Stimulated activated CD4-positive, alpha-beta T cell treated with anti-CD3 and anti-CD28 coated beads, Interleukin-1b, Interleukin-23, amount 100 ng/mL, for 24 hours (primary cell): ENCODE results near the gene RGS17.
"Not testable (repeated sequence)": the region's sequence is repeated elsewhere in the genome, so short reads cannot be mapped to it uniquely, and the experiment has no call there.

Experiments
- DNase-seq, 4 experiments: peaks; one replicate each; pipeline ENCODE4 v3.0.0-alpha.2; 2020; ENCODE audit warnings: low read depth in 4 of 4, low spot score in 1 of 4

RGS17 gene, protein sequence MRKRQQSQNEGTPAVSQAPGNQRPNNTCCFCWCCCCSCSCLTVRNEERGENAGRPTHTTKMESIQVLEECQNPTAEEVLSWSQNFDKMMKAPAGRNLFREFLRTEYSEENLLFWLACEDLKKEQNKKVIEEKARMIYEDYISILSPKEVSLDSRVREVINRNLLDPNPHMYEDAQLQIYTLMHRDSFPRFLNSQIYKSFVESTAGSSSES

GRCh38 chr6:153131037-153131981 lies at the start of gene RGS17:
TSS of gene RGS17 (minus strand) at chr6:153131282. CDS start at chr6:153044018, 87,264 bp downstream.
- no peak for DNase-seq

DNA sequence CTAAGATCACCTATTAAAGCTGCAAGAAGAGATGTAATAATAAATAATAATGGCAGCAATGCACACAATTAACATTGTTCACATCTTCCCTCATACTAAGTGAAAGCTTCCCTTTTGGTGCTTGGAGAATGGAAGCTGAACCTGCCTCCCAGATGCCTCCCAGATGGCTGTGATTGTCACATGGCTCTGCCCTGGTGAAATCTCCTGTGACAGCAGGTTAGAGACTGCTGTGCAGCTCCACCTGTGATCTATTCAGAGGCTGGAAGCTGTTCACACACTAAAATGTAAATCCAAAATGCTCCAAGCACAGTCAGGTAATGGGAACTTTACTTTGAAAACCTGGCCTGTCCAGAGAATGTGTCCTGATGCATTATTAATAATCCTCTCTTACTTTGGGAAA lies 41.7 kb upstream of the RGS17 start:
- DNase-seq: no peak

- DNase-seq: no peak
Measured at GRCh38 chr6:153170511-153170910, 39.4 kb upstream of the RGS17 start.

DNA sequence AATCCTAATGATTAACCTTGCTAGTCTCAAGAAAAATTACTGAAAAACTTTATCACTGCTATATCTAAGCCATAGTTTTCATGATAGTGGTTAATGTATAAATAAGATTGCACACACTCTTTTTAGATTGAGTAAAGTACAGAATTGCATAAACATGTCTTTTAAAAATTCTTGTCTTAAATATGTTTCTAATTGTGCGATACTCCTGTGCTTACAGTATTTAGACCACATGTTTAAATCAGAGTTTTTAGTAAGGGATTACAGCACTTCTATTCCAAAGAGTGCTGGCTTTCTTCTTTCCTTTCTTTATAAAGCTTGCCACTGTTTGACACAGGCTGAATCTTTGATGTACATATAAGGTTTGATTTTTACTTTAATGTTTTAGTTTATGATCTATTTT lies 36.8 kb upstream of the RGS17 start:
- DNase-seq: no peak

DNA sequence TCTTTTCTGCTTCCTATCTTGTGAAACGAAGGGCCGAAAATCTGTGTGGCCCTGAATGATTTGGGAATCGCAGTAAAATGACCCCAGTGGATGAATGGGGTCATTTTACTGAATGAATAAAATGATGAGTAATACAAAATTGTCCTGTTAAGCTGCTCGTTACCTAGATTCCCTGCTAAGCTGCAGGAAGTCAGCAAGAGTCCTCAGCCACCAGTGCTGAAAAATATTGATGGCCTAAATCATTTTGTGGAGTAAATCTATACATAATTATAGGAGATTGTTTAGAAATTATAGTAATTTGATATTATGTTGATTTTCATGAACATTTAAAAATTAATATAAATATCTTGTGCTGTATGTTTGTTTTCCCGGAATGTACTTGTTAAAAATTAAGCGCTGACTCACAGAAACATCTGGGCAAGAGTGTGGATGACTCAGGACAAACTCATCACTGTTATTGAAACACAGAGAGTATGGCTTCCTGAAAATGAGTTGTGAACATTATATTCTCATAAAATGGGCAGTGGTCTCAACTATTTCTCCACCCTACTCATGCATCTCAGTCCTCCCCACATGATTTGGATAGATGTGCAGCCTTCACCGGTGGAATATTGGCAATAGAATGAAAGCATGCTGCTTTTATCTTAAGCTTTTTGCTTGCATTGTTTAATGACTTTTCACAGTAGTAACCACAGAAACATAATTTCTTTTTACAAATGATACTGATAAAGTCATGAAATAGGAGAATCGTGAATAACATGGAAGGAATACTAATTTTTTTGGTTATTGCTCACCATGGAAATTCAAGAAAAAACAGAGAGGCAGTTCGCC lies 36.2 kb upstream of the RGS17 start:
- DNase-seq: no peak

DNA sequence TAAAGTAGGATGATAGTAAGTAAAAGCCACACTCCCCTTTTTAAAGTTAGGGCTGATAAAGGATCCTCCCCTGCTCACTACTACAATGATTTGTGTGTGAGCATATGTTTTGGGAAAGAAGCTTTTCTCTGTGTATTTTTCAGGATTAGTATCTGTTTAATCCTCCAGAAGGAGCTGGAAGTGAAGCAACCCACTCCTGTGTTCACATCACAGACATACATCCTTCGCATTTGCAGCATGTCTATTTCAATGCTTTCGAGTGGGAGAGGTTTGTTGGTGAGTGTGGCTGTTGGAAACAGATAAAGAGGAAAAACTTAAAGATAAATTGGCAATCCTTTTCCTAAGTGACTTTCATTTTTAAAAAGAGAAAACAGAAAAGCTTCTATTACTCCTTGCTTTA lies 31.6 kb upstream of the RGS17 start:
- DNase-seq: no peak

GRCh38 chr6:153162172-153162571 lies 31.1 kb upstream of the RGS17 start:
- no peak for DNase-seq

- DNase-seq: no peak
Measured at GRCh38 chr6:153160221-153160620, 29.1 kb upstream of the RGS17 start.

GRCh38 chr6:153150752-153151440 lies 19.8 kb upstream of the RGS17 start:
- no peak for DNase-seq

GRCh38 chr6:153150371-153150751 lies 19.3 kb upstream of the RGS17 start:
- DNase-seq: no peak

DNA sequence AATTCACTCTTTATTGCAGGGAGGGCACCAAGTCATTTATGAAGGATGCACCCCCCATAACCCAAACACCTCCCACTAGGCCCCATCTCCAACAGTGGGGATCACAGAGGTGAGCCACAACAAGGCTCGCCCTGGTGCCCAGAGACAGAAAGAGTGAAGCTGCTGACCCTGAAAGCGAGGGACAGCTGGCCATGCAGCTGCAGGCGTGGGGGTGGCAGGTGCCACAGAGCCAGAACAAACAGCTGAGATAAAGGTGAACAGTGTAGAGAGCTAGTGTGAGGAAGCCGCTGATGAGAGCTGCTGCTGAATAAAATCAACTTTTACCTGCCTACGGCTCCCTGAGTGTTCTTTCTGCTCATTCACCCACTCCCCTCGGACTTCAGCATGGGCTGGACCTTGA lies 18.8 kb upstream of the RGS17 start:
- no peak for DNase-seq

DNA sequence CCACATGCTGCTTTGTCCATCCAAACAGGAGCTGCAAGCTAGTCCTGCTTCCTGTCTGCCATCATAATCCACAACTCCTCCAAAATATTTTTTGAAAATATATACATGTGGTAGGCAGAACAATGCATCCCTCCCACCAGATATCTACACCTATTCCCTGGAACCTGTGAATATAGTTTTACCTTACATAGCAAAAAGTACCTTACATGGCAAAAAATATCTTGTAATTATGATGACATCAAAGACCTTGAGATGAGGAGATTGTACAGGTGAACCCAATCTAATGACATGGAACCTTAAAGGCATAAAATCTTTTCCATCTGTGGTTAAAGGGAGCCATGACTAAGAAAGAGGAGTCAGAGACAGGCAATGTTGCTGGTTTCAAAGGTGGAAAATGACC lies 15.3 kb upstream of the RGS17 start:
- no peak for DNase-seq

- DNase-seq: no peak
Measured at GRCh38 chr6:153145591-153145990, 14.5 kb upstream of the RGS17 start.

GRCh38 chr6:153143200-153143599 lies 12.1 kb upstream of the RGS17 start:
- no peak for DNase-seq

- DNase-seq: no peak
Measured at GRCh38 chr6:153140299-153140698, 9.2 kb upstream of the RGS17 start.

- no peak for DNase-seq
Measured at GRCh38 chr6:153138930-153139329, 7.8 kb upstream of the RGS17 start.

DNA sequence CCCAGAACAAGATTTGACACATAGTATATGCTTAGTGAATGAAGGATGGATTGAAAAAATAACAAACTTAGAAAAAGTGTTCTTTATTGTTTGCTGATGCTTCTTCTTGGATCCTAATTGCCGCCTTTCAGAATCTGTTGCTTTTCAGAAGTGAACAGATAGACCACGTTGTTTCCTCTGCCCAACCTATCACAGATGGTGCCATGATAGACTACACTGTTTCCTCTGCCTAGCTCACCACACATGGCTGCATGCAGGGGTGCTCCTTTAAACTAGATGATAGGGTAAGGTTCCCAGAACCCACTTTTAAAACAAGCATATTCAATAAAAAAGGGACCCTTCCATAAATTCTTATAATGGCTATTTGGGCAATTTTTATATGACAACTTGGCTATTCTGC lies 4.6 kb upstream of the RGS17 start:
- no peak for DNase-seq

GRCh38 chr6:153133667-153134066 lies 2.6 kb upstream of the RGS17 start:
- DNase-seq: not testable (repeated sequence)

DNA sequence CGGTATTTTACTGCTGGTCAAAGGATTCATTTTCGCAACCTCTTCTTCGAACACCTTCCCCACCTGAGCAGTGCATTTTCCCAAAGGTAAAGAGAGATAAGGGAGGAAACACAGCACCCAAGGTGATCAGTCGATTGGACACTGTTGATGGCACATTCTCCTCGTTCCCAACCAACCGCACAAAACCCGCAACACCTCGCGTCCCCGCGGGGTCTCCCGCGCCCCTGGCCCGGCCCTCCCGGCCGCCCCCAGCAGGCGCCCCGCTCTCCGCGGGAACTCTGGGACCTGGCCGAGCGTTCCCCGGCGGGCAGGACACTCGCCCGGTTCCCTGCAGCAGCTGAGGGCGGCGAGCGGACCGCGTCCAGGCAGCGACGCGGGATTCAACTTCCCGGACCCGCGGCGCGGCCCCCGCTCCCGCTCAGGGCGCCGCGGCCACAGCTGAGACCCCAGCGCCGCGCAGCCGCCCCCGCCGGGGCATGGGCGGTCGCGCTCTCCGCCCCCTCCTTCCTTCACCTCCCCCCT lies 506 bp downstream of the RGS17 start:
- no peak for DNase-seq

DNA sequence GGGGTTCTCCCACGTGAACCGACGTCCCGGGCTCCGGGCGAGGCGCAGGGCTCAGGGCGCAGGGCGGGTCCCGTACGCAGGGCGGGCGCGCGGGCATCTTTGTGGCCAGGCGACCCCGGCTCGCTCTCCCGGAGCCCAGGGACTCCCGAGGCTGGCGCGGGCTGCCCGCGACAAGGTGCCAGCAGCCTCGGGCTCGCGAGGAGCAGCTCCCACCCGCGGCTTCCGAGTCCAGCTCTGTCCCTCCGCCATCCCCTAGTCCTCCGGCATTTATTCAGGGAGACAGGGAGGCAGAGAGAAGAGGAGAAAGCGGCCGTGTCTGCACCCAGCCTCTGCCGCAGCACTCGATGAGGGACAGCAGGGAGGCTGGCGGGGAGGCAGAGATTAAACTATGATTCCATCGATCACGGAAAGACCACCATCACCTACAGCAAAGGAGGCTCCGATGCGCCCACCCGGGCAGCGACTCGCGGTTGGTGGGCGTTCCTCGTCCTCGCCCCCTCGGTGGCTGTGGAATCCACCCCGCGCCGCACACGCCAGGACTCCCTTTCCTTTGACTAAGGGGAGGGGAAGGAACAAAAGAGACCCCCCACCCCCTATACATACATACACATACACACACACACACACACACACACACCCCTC lies 1.1 kb downstream of the RGS17 start:
- no peak for DNase-seq
